OCI-LY7 (cell line): ENCODE results near the gene ICAM5.

Experiments used
- CTCF ChIP-seq: fragments of 200-600 bp; sonication (generic); conservative IDR thresholded peaks from 2 replicates; pipeline ENCODE4 v1.5.1; 2014; ENCODE audit warnings: mild to moderate bottlenecking, antibody characterized with exemption, low read length, moderate library complexity, mixed read lengths
- EZH2phosphoT487 ChIP-seq: fragments of 200-600 bp; sonication (generic); IDR thresholded peaks from 2 replicates; pipeline ENCODE4 v1.6.1; 2018; ENCODE audit warnings: low read depth, borderline replicate concordance, mild to moderate bottlenecking, mixed run types, antibody characterized with exemption, low read length, moderate library complexity, mixed read lengths

- TF ChIP-seq CTCF (no peak), EZH2phosphoT487 (no peak)
Observed at GRCh38 chr19:10306327-10306726, 16.6 kb downstream of the ICAM5 start.
